Stomach (tissue), 4 donors: Measurements from ENCODE around the gene PYY.

ENCODE experiments used
- EP300 ChIP-seq: sonication (generic); formaldehyde crosslinking; IDR thresholded peaks from one replicate; pipeline ENCODE4 v1.6.1; 2017; ENCODE audit warnings: antibody characterized with exemption
- POLR2AphosphoS5 ChIP-seq, 3 donors: sonication (generic); formaldehyde crosslinking; IDR thresholded peaks; one replicate each; pipeline ENCODE4 v1.6.1; 2016; ENCODE audit warnings: antibody characterized with exemption in 3 of 3
- TF ChIP-seq, protein P1 (sequence below), 7 experiments: fragments of 450-650 bp in 4 of 7; fragments of 200-600 bp in 3 of 7; sonication (generic) in 3 of 7; IDR thresholded peaks; one replicate each; pipeline ENCODE4 v1.5.1; 2016 to 2019; ENCODE audit warnings: antibody characterized with exemption in 7 of 7, control low read depth in 2 of 7, mild to moderate bottlenecking in 1 of 7

DNA sequence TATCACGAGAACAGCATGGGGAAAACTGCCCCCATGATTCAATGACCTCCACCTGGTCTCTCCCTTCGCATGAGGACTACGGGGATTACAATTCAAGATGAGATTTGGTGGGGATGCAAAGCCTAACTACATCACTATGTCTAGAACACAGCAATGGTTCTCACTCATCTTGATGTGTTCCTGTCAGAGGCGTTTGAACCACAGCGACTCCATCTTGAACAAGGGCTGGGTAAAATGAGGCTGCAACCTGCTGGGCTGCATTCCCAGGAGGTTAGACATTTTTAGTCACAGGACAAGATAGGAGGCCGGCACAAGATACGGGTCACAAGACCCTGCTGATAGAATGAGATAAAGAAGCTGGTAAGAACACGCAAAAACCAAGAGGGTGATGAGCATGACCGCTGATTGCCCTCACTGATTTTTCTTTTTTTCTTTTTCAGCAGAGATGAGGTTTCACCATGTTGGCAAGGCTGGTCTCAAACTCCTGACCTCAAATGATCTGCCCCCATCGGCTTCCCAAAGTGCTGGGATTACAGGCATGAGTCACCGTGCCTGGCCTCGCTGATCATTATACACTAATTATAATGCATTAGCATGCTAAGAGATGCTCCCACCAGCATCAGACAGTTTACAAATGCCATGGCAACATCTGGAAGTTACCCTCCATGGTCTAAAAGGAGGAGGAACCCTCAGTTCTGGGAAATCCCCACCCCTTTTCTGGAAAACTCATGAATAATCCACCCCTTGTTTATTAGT is 8.5 kb downstream of the PYY start:
- TF ChIP-seq EP300 (no peak), POLR2AphosphoS5 (IDR thresholded peaks at IDR 0.05) (no peak)
- TF ChIP-seq, protein P1, sequence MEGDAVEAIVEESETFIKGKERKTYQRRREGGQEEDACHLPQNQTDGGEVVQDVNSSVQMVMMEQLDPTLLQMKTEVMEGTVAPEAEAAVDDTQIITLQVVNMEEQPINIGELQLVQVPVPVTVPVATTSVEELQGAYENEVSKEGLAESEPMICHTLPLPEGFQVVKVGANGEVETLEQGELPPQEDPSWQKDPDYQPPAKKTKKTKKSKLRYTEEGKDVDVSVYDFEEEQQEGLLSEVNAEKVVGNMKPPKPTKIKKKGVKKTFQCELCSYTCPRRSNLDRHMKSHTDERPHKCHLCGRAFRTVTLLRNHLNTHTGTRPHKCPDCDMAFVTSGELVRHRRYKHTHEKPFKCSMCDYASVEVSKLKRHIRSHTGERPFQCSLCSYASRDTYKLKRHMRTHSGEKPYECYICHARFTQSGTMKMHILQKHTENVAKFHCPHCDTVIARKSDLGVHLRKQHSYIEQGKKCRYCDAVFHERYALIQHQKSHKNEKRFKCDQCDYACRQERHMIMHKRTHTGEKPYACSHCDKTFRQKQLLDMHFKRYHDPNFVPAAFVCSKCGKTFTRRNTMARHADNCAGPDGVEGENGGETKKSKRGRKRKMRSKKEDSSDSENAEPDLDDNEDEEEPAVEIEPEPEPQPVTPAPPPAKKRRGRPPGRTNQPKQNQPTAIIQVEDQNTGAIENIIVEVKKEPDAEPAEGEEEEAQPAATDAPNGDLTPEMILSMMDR (IDR thresholded peaks at IDR 0.05), result no peak
